A549 (cell line): ENCODE results near the gene LIMD2. TPM values are rescaled to one million over a fixed set of nuclear protein-coding genes. Genes with fewer than 3 reads are reported as not detected.

ENCODE experiments used
- ATAC-seq, 2 experiments: fragments of 200-7000 bp in 1 of 2; fragments of >200 bp in 1 of 2; cut with Nextera tagmentation in 1 of 2; cut with Tn5 transposase in 1 of 2; 3 replicates each; pipeline versions ENCODE4 v1.8.0 to v1.9.1; 2018 to 2020; ENCODE audit warnings: mild to moderate bottlenecking in 1 of 2, moderate library complexity in 1 of 2
- CTCF ChIA-PET: fragments of 300-600 bp; sonication (Branson Sonifier 250); formaldehyde crosslinking; extraction: SDS; loops from one replicate; lab custom pipeline; 2021; ENCODE audit warnings: antibody characterized with exemption, inconsistent platforms; lab: Yijun Ruan, JAX
- POLR2A ChIA-PET: fragments of 350-600 bp; formaldehyde crosslinking; extraction: SDS; loops from one replicate; lab custom pipeline; 2021; ENCODE audit warnings: antibody characterized with exemption, inconsistent platforms; lab: Yijun Ruan, JAX
- DNase-seq, 2 experiments: peaks; one replicate each; pipeline versions ENCODE4 v3.0.0 to v3.0.0-alpha.2; 2011 to 2016; ENCODE audit warnings: low read depth in 1 of 2, low spot score in 1 of 2
- FAIRE-seq: peaks from 2 replicates; lab custom pipeline; 2011; peaks lifted over from hg19 to GRCh38; lab: Jason Lieb, UNC
- H3K27ac ChIP-seq, 2 experiments: fragments of >200 bp; sonication (Bioruptor Twin); formaldehyde crosslinking; 3 replicates each; pipeline ENCODE4 v1.5.1; 2016 to 2017
- H3K4me1 ChIP-seq: fragments of >200 bp; sonication (Bioruptor Twin); formaldehyde crosslinking; 3 replicates; pipeline ENCODE4 v1.6.1; 2016
- H3K4me2 ChIP-seq: fragments of >200 bp; sonication (Bioruptor Twin); formaldehyde crosslinking; 3 replicates; pipeline ENCODE4 v1.6.1; 2016
- H3K4me3 ChIP-seq: fragments of >200 bp; sonication (Bioruptor Twin); formaldehyde crosslinking; 3 replicates; pipeline ENCODE4 v1.5.1; 2016
- H3K9me3 ChIP-seq: fragments of >200 bp; sonication (Bioruptor Twin); formaldehyde crosslinking; 3 replicates; pipeline ENCODE4 v1.6.1; 2016
- ATOH8 ChIP-seq: fragments of 250-450 bp; sonication (Bioruptor Pico); IDR thresholded peaks from 2 replicates; pipeline ENCODE4 v1.5.0; 2020; ENCODE audit warnings: low read depth, mild to moderate bottlenecking, moderate library complexity
- BCL3 ChIP-seq: fragments of >200 bp; sonication (Bioruptor Twin); formaldehyde crosslinking; IDR thresholded peaks from 3 replicates; pipeline ENCODE4 v1.6.1; 2016
- CBX2 ChIP-seq: fragments of 200-600 bp; sonication (generic); IDR thresholded peaks from 2 replicates; pipeline ENCODE4 v1.6.1; 2016; ENCODE audit warnings: low read depth, mild to moderate bottlenecking, borderline replicate concordance
- CHD4 ChIP-seq: fragments of 200-600 bp; sonication (generic); IDR thresholded peaks from 2 replicates; pipeline ENCODE4 v1.6.1; 2016; ENCODE audit warnings: antibody characterized with exemption, mild to moderate bottlenecking, borderline replicate concordance
- EHF ChIP-seq: fragments of 250-450 bp; sonication (Bioruptor Pico); IDR thresholded peaks from 2 replicates; pipeline ENCODE4 v1.5.0; 2020; ENCODE audit warnings: mild to moderate bottlenecking
- FOSB ChIP-seq: fragments of 250-450 bp; sonication (Bioruptor Pico); IDR thresholded peaks from 2 replicates; pipeline ENCODE4 v1.5.0; 2020; ENCODE audit warnings: mild to moderate bottlenecking, moderate library complexity
- FOSL2 ChIP-seq, 2 experiments: fragments of 450-650 bp in 1 of 2; fragments of >200 bp in 1 of 2; sonication (Bioruptor Twin) in 1 of 2; formaldehyde crosslinking; IDR thresholded peaks; 2 replicates each; pipeline versions ENCODE4 v1.5.0 to v1.6.1; 2016 to 2020; ENCODE audit warnings: mild to moderate bottlenecking in 1 of 2, moderate library complexity in 1 of 2
- GATA3 ChIP-seq: IDR thresholded peaks from 2 replicates; pipeline ENCODE4 v1.6.1; 2012; ENCODE audit warnings: borderline replicate concordance
- MAX ChIP-seq: IDR thresholded peaks from 2 replicates; pipeline ENCODE4 v1.6.1; 2012
- PHF8 ChIP-seq: fragments of 200-600 bp; sonication (generic); IDR thresholded peaks from 2 replicates; pipeline ENCODE4 v1.6.1; 2016; ENCODE audit warnings: low read depth, mild to moderate bottlenecking, antibody characterized with exemption, moderate library complexity, borderline replicate concordance
- POLR2A ChIP-seq: IDR thresholded peaks from 2 replicates; pipeline ENCODE4 v1.6.1; 2012; ENCODE audit warnings: mild to moderate bottlenecking, low read length
- POLR2AphosphoS2 ChIP-seq: conservative IDR thresholded peaks from 2 replicates; pipeline ENCODE4 v1.6.1; 2012; ENCODE audit warnings: low read length, improper control_type of control experiment, inconsistent platforms
- RCOR1 ChIP-seq: fragments of 150-350 bp; IDR thresholded peaks from 2 replicates; pipeline ENCODE4 v1.6.1; 2014; ENCODE audit warnings: antibody characterized with exemption, low read length, low read depth
- RNF2 ChIP-seq: fragments of 200-600 bp; sonication (generic); IDR thresholded peaks from 2 replicates; pipeline ENCODE4 v1.6.1; 2016; ENCODE audit warnings: low read depth, mild to moderate bottlenecking, antibody characterized with exemption, moderate library complexity, borderline replicate concordance
- SREBF2 ChIP-seq: fragments of 450-650 bp; IDR thresholded peaks from 2 replicates; pipeline ENCODE4 v1.6.1; 2014; ENCODE audit warnings: mild to moderate bottlenecking, moderate library complexity
- ZC3H11A ChIP-seq: fragments of 450-650 bp; IDR thresholded peaks from 2 replicates; pipeline ENCODE4 v1.6.1; 2014; ENCODE audit warnings: antibody characterized with exemption, mild to moderate bottlenecking
- ZFP36 ChIP-seq: fragments of 450-650 bp; IDR thresholded peaks from 2 replicates; pipeline ENCODE4 v1.6.1; 2014; ENCODE audit warnings: borderline replicate concordance; ENCODE audit not compliant: partially characterized antibody
- ZNF302 ChIP-seq: fragments of 250-450 bp; sonication (Bioruptor Pico); IDR thresholded peaks from 2 replicates; pipeline ENCODE4 v1.9.0; 2021; ENCODE audit warnings: inconsistent platforms, mild to moderate bottlenecking, moderate library complexity
- ZSCAN20 ChIP-seq: fragments of 250-450 bp; sonication (Bioruptor Pico); IDR thresholded peaks from 2 replicates; pipeline ENCODE4 v1.8.0; 2022; ENCODE audit warnings: mild to moderate bottlenecking, moderate library complexity
- whole genome bisulfite sequencing: methylation state at CpG from one replicate; pipeline ENCODE4 v1.1.6; 2017; ENCODE audit errors: missing lambda C conversion rate; 5-methylcytosine and 5-hydroxymethylcytosine counted together
- polyA plus RNA-seq, 4 experiments: library from polyadenylated mRNA; depleted of rRNA in 3 of 4; stranded (reverse); fragments of >200 nt; fragmentation: RNase III in 1 of 4; extraction: RNeasy Plus Mini Kit Qiagen cat#74134 plus additional on column Dnase treatment in 1 of 4; gene quantifications; 2 replicates in 3 of 4; 3 replicates in 1 of 4; pipeline ENCODE4 v1.2.3, GENCODE V29; 2011 to 2017
- TF ChIP-seq, protein P1 (sequence below): fragments of 250-450 bp; sonication (Bioruptor Pico); IDR thresholded peaks from 2 replicates; pipeline ENCODE4 v1.5.0; 2021; ENCODE audit warnings: mild to moderate bottlenecking, moderate library complexity, borderline replicate concordance
- TF ChIP-seq, protein P2 (sequence below): fragments of 200-600 bp; sonication (generic); IDR thresholded peaks from 2 replicates; pipeline ENCODE4 v1.6.1; 2016; ENCODE audit warnings: antibody characterized with exemption, mild to moderate bottlenecking, moderate library complexity

The LIMD2 gene
- polyA plus RNA-seq, 2 of the 4 experiments (the other 2 are of a cell fraction), result 6.0 to 14.5 TPM

- TF ChIP-seq ATOH8, result 0 out of 2 replicates have a peak, but pooled peaks have one; percentile 33
- TF ChIP-seq FOSB (CRISPR knock-in tag), result no peak; the same call in 1 of the 2 replicates
- peak; percentile 65; the same call in 1 of the 2 replicates for TF ChIP-seq EHF (CRISPR knock-in tag)
- TF ChIP-seq RCOR1, result no peak
- TF ChIP-seq POLR2A, result peak; percentile 79
Measured at GRCh38 chr17:63741408-63742173, 41.7 kb upstream of the LIMD2 start, which contains the start of gene STRADA (continued).

GRCh38 chr17:63741143-63741407, 41.1 kb upstream of the LIMD2 start:
- DNase-seq, result peak in 1 of 2 experiments; percentile 44

More at GRCh38 chr17:63741143-63741407, 41.1 kb upstream of the LIMD2 start:
- Histone ChIP-seq H3K4me3 (peak overlapping the region; percentile 78), H3K9me3 (no peaks in the 10 kb centered on the region), H3K27ac (peak overlapping the region; percentile 89 to 95), H3K4me1 (peaks cover 14% of the 10 kb centered on the region), H3K4me2 (peak overlapping the region; percentile 94)
- WGBS, result 1% methylated on average over 14 of the region's 14 CpGs
- no peak for FAIRE-seq
- peak; percentile 16 to 53 for ATAC-seq
- ChIA-PET CTCF (no interaction called here), POLR2A (interaction anchor here (1.0 to 1.6 kb wide), 4 partner anchors 33 to 119 kb away, joined by 3 to 10 read pairs (median 4); partner anchors contain the start of genes CCDC47, DDX42 and MAP3K3)
- TF ChIP-seq SREBF2 (no peak), CHD4 (no peak), POLR2AphosphoS2 (no peak), ZFP36 (no peak), GATA3 (no peak), ZSCAN20 (no peak), CBX2 (no peak), RNF2 (no peak), ZNF302 (CRISPR knock-in tag) (no peak), FOSB (CRISPR knock-in tag) (no peak), ZC3H11A (no peak), BCL3 (no peak), PHF8 (no peak), MAX (no peak), FOSL2 (IDR thresholded peaks at IDR 0.05) (no peak), FOSL2 (CRISPR knock-in tag; IDR thresholded peaks at IDR 0.05) (no peak)
- TF ChIP-seq, protein P1, sequence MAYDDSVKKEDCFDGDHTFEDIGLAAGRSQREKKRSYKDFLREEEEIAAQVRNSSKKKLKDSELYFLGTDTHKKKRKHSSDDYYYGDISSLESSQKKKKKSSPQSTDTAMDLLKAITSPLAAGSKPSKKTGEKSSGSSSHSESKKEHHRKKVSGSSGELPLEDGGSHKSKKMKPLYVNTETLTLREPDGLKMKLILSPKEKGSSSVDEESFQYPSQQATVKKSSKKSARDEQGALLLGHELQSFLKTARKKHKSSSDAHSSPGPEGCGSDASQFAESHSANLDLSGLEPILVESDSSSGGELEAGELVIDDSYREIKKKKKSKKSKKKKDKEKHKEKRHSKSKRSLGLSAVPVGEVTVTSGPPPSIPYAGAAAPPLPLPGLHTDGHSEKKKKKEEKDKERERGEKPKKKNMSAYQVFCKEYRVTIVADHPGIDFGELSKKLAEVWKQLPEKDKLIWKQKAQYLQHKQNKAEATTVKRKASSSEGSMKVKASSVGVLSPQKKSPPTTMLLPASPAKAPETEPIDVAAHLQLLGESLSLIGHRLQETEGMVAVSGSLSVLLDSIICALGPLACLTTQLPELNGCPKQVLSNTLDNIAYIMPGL (CRISPR knock-in tag), result no peak
- TF ChIP-seq, protein P2, sequence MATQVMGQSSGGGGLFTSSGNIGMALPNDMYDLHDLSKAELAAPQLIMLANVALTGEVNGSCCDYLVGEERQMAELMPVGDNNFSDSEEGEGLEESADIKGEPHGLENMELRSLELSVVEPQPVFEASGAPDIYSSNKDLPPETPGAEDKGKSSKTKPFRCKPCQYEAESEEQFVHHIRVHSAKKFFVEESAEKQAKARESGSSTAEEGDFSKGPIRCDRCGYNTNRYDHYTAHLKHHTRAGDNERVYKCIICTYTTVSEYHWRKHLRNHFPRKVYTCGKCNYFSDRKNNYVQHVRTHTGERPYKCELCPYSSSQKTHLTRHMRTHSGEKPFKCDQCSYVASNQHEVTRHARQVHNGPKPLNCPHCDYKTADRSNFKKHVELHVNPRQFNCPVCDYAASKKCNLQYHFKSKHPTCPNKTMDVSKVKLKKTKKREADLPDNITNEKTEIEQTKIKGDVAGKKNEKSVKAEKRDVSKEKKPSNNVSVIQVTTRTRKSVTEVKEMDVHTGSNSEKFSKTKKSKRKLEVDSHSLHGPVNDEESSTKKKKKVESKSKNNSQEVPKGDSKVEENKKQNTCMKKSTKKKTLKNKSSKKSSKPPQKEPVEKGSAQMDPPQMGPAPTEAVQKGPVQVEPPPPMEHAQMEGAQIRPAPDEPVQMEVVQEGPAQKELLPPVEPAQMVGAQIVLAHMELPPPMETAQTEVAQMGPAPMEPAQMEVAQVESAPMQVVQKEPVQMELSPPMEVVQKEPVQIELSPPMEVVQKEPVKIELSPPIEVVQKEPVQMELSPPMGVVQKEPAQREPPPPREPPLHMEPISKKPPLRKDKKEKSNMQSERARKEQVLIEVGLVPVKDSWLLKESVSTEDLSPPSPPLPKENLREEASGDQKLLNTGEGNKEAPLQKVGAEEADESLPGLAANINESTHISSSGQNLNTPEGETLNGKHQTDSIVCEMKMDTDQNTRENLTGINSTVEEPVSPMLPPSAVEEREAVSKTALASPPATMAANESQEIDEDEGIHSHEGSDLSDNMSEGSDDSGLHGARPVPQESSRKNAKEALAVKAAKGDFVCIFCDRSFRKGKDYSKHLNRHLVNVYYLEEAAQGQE, result no peak
